WERI-Rb-1 (cell line): ENCODE results near the gene EFNA2.

ENCODE experiments used
- DNase-seq: peaks from one replicate; pipeline ENCODE4 v3.0.0-alpha.2; 2020
- H3K27ac ChIP-seq: fragments of 250-450 bp; sonication (Bioruptor Pico); 2 replicates; pipeline ENCODE4 v1.5.1; 2020; ENCODE audit warnings: mild to moderate bottlenecking, moderate library complexity
- H3K27me3 ChIP-seq: fragments of 250-450 bp; sonication (Bioruptor Pico); 2 replicates; pipeline ENCODE4 v1.5.1; 2021; ENCODE audit warnings: mild to moderate bottlenecking, low read depth, moderate library complexity; ENCODE audit not compliant: insufficient read depth, severe bottlenecking
- H3K36me3 ChIP-seq: fragments of 250-450 bp; sonication (Bioruptor Pico); 2 replicates; pipeline ENCODE4 v1.5.1; 2020; ENCODE audit warnings: mild to moderate bottlenecking, moderate library complexity
- H3K4me3 ChIP-seq: 2 replicates; pipeline ENCODE4 v1.5.1; 2011; ENCODE audit warnings: low read depth, mild to moderate bottlenecking, control low read depth, low read length
- H3K9me3 ChIP-seq: fragments of 250-450 bp; sonication (Bioruptor Pico); 2 replicates; pipeline ENCODE4 v1.5.1; 2021; ENCODE audit warnings: mild to moderate bottlenecking, moderate library complexity; ENCODE audit not compliant: severe bottlenecking
- TF ChIP-seq, protein P1 (sequence below): IDR thresholded peaks from 2 replicates; pipeline ENCODE4 v1.5.1; 2011; ENCODE audit warnings: low read depth, mild to moderate bottlenecking, control low read depth, inconsistent platforms, low read length

Gene EFNA2

DNA sequence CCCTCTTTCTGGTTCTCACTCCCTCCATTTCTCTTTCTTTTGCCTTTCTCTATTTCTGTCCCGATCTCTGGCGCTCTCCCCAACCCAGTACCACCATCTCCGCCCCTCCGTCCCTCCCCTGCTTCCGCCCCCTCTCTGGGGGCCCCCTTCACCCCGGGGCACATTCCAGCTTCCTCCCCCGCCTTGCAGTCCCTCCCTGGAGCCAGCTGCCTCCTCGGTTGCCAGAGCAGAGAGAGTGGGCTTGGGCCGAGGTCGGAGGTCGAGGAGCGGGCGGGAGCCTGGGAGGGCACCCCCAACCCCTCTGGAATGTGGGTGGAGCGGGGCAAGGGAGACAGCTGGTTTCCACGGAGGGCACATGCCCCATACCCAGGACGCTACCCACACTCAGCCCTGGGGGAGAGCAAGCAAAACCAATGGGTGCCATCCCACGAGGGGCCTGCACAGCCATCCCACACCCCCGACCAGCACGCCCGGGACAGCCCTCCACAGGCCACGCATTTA, 23.0 kb upstream of the EFNA2 start:
- Histone ChIP-seq H3K9me3 (no peaks in the 10 kb centered on the region), H3K27me3 (no peaks in the 10 kb centered on the region), H3K27ac (no peak overlapping the region), H3K4me3 (no peak overlapping the region), H3K36me3 (peaks cover 4% of the 10 kb centered on the region)
- TF ChIP-seq, protein P1, sequence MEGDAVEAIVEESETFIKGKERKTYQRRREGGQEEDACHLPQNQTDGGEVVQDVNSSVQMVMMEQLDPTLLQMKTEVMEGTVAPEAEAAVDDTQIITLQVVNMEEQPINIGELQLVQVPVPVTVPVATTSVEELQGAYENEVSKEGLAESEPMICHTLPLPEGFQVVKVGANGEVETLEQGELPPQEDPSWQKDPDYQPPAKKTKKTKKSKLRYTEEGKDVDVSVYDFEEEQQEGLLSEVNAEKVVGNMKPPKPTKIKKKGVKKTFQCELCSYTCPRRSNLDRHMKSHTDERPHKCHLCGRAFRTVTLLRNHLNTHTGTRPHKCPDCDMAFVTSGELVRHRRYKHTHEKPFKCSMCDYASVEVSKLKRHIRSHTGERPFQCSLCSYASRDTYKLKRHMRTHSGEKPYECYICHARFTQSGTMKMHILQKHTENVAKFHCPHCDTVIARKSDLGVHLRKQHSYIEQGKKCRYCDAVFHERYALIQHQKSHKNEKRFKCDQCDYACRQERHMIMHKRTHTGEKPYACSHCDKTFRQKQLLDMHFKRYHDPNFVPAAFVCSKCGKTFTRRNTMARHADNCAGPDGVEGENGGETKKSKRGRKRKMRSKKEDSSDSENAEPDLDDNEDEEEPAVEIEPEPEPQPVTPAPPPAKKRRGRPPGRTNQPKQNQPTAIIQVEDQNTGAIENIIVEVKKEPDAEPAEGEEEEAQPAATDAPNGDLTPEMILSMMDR, result no peak
- no peak for DNase-seq

DNA sequence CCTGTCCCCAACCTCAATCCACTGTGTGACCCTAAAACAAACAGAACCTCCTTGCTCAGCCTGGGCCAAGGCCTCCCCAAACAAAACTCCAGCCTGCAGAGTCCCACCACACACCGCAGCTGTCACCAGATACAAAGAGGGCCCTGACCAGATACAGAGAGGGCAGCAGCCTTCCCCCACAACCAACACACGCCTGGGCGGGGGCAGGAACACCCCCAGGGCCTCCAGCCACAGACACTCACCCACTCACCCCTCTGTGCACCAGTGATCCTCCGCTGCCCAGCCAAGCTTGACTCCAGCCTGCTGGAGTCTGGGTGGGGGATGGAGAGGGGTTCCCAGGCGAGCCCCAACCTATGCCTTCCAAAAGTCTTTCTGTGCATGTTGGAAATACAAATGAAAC, 22.5 kb upstream of the EFNA2 start:
- Histone ChIP-seq H3K4me3 (no peak overlapping the region), H3K27ac (no peak overlapping the region), H3K36me3 (peaks cover 1% of the 10 kb centered on the region), H3K27me3 (no peaks in the 10 kb centered on the region), H3K9me3 (no peaks in the 10 kb centered on the region)
- no peak for DNase-seq
- TF ChIP-seq, protein P1, result no peak

DNA sequence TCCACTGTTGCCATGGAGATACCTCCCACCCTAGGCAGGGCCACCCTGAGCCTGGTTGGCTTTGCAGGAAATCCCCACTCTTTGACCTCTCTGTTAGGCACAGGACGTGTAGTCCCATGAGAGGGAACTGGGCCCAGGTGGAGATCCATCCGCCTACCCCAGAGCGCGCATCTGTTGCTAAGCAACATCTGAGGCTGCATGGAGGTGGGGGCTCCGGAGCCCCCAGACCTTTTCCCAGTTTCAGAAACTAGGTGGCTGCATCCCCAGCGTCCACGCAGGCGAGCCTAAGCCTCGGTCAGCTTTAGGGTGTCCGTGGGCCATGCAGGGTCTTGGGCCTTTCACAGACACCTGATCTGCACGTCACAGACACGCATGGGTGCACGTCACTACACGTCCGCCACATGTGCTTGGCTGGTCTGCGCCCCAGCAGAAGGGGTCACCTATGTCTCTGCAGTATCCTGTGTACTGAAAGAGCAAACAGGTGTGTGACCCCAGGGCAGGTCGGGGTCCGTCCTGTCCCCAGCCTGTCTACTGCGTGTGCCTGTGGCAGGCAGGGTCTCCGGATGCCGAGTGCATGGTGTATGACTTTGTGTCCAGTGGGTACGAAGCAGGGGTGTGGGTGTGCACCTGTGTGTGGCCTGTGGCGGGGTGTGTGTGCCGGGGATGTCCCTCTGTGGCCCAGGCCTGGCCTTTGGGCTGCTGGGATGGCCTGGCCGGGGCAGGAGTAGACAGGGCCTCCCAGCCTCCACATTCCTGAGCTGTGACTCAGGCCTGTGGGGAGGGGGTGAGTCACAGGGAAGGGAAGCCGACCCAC, 20.7 kb upstream of the EFNA2 start:
- no peak overlapping the region for H3K27ac ChIP-seq

DNA sequence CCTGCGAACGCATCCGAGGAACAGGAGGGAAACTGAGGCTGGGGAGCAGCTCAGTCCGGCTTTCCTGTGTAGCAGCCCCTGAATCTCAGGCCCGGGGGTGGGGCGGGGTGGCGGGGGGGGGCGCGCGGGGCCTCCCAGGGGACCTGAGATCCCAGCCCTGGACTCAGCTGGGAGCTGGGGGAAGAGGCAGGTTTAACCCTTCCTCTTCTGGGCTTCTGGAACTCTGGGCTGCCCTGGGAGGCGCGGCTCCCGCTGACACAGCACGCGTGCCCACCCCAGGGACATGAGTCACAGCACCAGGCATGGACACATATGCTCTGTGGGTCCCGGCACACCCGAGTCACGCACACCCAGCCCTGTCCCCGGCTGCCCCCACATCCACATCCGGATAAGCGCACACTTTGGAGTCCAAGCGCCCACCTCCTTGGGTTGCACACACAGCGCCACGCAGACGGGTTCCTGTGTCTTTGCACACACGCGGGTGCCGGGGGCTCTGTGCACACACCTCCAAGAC, 20.0 kb upstream of the EFNA2 start:
- TF ChIP-seq, protein P1, result no peak
- Histone ChIP-seq H3K36me3 (peaks cover 10% of the 10 kb centered on the region), H3K9me3 (no peaks in the 10 kb centered on the region), H3K4me3 (peak overlapping the region; percentile 54), H3K27ac (no peak overlapping the region), H3K27me3 (no peaks in the 10 kb centered on the region)
- DNase-seq, result no peak

More for the DNA sequence above, 20.7 kb upstream of the EFNA2 start:
- H3K9me3 ChIP-seq, result no peaks in the 10 kb centered on the region
- no peaks in the 10 kb centered on the region for H3K27me3 ChIP-seq
- H3K4me3 ChIP-seq, result no peak overlapping the region
- no peak for DNase-seq
- TF ChIP-seq, protein P1, result no peak
- H3K36me3 ChIP-seq, result peaks cover 4% of the 10 kb centered on the region

DNA sequence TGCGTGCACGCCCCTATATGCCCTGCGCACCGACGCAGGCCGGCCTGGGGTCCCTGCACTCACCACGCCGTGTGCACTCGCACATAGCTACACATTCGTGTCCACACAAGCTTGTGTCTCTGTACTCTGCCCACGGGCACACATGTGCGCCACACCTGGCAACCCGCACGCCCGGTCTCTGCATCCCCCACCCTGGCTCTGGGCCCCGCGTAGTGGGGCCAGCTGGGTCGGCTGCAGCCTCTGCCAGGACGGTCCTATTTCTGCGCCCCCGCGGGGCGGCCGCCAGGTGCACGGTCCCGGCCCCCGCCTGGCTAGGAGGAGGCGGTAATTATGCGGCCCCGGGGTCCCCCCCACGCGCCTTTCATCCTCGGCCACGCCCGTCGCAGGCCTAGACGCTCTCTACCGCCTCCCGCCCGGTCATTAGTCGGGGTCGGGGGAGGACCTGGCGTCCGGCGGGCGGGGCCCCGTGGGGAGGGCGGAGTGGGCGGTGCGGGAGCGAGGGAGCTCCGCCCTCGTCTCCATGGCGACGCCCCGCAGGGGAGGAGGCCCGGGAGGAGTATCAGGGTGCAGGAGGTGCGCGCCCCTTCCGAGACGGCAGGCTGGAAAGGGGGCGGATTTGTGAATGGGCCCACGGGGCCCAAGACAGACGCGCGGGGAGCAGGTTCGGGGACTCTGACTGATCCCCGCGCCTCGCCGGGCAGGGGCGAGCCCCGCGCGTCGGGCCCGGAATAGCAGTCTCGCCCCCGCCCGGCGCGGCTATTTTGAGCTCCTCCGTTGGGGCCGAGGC, 19.4 kb upstream of the EFNA2 start:
- TF ChIP-seq, protein P1, result no peak
- Histone ChIP-seq H3K4me3 (peak overlapping the region; percentile 54), H3K9me3 (no peaks in the 10 kb centered on the region), H3K27me3 (no peaks in the 10 kb centered on the region), H3K27ac (peak overlapping the region; percentile 73), H3K36me3 (peaks cover 17% of the 10 kb centered on the region)
- peak; percentile 91 for DNase-seq
